PC-3 (cell line): Measurements from ENCODE around the gene PHF2. TPM values are rescaled to one million over a fixed set of nuclear protein-coding genes. Genes with fewer than 3 reads are reported as not detected.

Experiments
- ATAC-seq: fragments of 200-7000 bp; cut with Tn5 transposase; 2 replicates; pipeline ENCODE4 v1.9.1; 2020; ENCODE audit warnings: mild to moderate bottlenecking, moderate library complexity
- BruUV-seq: library from RNA; stranded (reverse); fragments of 400-500 nt; replicated peaks from 2 replicates; lab custom pipeline; 2021; lab: Mats Ljungman, UMichigan
- CTCF ChIA-PET: fragments of 300-600 bp; sonication (Branson Sonifier 250); formaldehyde crosslinking; loops from one replicate; lab custom pipeline; 2022; ENCODE audit warnings: antibody characterized with exemption; lab: Charles Lee
- POLR2A ChIA-PET: fragments of 300-600 bp; sonication (Branson Sonifier 250); formaldehyde crosslinking; loops from one replicate; lab custom pipeline; 2022; ENCODE audit warnings: antibody characterized with exemption; ENCODE audit not compliant: unreplicated experiment; lab: Charles Lee
- DNase-seq: peaks from one replicate; pipeline ENCODE4 v3.0.0-alpha.2; 2015
- H2AFZ ChIP-seq: fragments of 300-600 bp; sonication (generic); 2 replicates; pipeline ENCODE4 v1.6.0; 2016; ENCODE audit warnings: antibody characterized with exemption, low read length
- H3F3A ChIP-seq: fragments of 300-600 bp; sonication (generic); one replicate; pipeline ENCODE4 v1.6.0; 2017; ENCODE audit warnings: antibody characterized with exemption, low read length, control low read depth, mild to moderate bottlenecking; ENCODE audit not compliant: unreplicated experiment
- H3K27ac ChIP-seq: fragments of 300-600 bp; sonication (generic); 2 replicates; pipeline ENCODE4 v1.5.1; 2016; ENCODE audit warnings: mild to moderate bottlenecking, low read length
- H3K27me3 ChIP-seq: fragments of 300-600 bp; sonication (generic); 2 replicates; pipeline ENCODE4 v1.6.1; 2016; ENCODE audit warnings: low read length, mixed read lengths
- H3K36me3 ChIP-seq: fragments of 300-600 bp; sonication (generic); 2 replicates; pipeline ENCODE4 v1.6.1; 2016; ENCODE audit warnings: low read depth, mixed run types, low read length, mixed read lengths
- H3K4me1 ChIP-seq: fragments of 300-600 bp; sonication (generic); 2 replicates; pipeline ENCODE4 v1.5.1; 2016; ENCODE audit warnings: low read length; ENCODE audit not compliant: insufficient read depth
- H3K4me2 ChIP-seq: fragments of 300-600 bp; sonication (generic); 2 replicates; pipeline ENCODE4 v1.6.0; 2016; ENCODE audit warnings: low read length
- H3K4me3 ChIP-seq: fragments of 300-600 bp; sonication (generic); 2 replicates; pipeline ENCODE4 v1.5.1; 2016; ENCODE audit warnings: mild to moderate bottlenecking, low read length, mixed read lengths
- H3K79me2 ChIP-seq: fragments of 300-600 bp; sonication (generic); 2 replicates; pipeline ENCODE4 v1.6.1; 2017; ENCODE audit warnings: low read length, mixed read lengths
- H3K9ac ChIP-seq: fragments of 300-600 bp; sonication (generic); 2 replicates; pipeline ENCODE4 v1.6.0; 2016; ENCODE audit warnings: mild to moderate bottlenecking, low read length
- H3K9me2 ChIP-seq: fragments of 300-600 bp; sonication (generic); replicated peaks from 2 replicates; pipeline ENCODE4 v1.6.1; 2016; ENCODE audit warnings: mixed run types, low read length, mixed read lengths
- H3K9me3 ChIP-seq: fragments of 300-600 bp; sonication (generic); 2 replicates; pipeline ENCODE4 v1.6.1; 2016; ENCODE audit warnings: low read length, mixed read lengths
- H4K20me1 ChIP-seq: fragments of 300-600 bp; sonication (generic); 2 replicates; pipeline ENCODE4 v1.6.1; 2016; ENCODE audit warnings: low read length, mixed read lengths
- EZH2 ChIP-seq: fragments of 300-600 bp; sonication (generic); IDR thresholded peaks from one replicate; pipeline ENCODE4 v1.6.1; 2017; ENCODE audit warnings: antibody characterized with exemption, mild to moderate bottlenecking, low read length; ENCODE audit not compliant: unreplicated experiment
- EZH2phosphoT487 ChIP-seq: fragments of 300-600 bp; sonication (generic); IDR thresholded peaks from 2 replicates; pipeline ENCODE4 v1.6.1; 2018; ENCODE audit warnings: mild to moderate bottlenecking, antibody characterized with exemption, low read length, borderline replicate concordance
- intact Hi-C: fragments of 100-400 bp; cut with micrococcal nuclease; formaldehyde crosslinking; loops from 2 replicates; pipeline ENCODE4 v1.9.0; 2023
- total RNA-seq: library from RNA; depleted of rRNA; stranded (reverse); fragments of >200 nt; gene quantifications from 2 replicates; pipeline ENCODE4 v1.2.3, GENCODE V29; 2014
- TF ChIP-seq, protein P1 (sequence below): fragments of 300-600 bp; sonication (generic); conservative IDR thresholded peaks from 2 replicates; pipeline ENCODE4 v1.5.1; 2017; ENCODE audit warnings: antibody characterized with exemption, low read depth, mild to moderate bottlenecking, low read length

The PHF2 gene
- total RNA-seq, 1 experiment from 2014 or later = 10.6 TPM

DNA sequence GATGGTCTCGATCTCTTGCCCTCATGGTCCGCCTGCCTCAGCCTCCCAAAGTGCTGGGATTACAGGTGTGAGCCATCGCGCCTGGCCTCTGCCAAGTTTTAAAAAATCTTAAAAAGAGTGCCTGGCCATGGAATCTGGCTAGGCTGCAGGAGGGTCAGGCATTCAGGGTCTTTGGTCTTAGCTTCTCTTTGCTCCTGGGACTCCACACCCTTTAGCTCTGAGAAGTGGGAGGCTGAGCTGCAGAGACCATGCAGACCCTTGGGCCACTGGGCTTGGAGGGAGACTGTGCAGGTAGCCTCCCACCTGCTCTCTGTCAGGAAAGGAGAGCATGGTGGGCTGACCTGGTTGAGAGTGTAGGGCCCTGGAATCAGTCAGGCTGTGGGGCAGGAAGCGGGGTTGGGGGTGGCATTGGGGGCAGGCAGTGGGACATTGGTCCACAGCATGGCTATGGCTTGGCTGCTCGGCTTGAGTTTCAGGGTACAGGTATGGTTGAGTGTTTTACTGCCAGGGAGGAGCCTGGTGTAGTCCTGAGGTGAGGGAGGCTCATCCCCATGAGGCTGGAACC, 20.8 kb downstream of the PHF2 start:
- DNase-seq (no peak), ATAC-seq (no peak)
- BruUV-seq = no TSS peak
- TF ChIP-seq EZH2 = no peak
- intact Hi-C loops = no loop called here
- Histone ChIP-seq H3K9me3 (no peaks in the 10 kb centered on the region), H3K4me2 (no peak overlapping the region), H3K9me2 (no peaks in the 10 kb centered on the region), H4K20me1 (no peaks in the 10 kb centered on the region), H3K79me2 (0 out of 2 replicates have a peak, but pooled peaks cover 3% of the 10 kb centered on the region), H3K9ac (no peak overlapping the region), H2AFZ (no peak overlapping the region), H3K36me3 (no peaks in the 10 kb centered on the region), H3K4me1 (no peaks in the 10 kb centered on the region), H3F3A (no peaks in the 10 kb centered on the region), H3K4me3 (no peak overlapping the region), H3K27me3 (no peaks in the 10 kb centered on the region), H3K27ac (no peak overlapping the region)
- ChIA-PET POLR2A (no interaction called here), CTCF (no interaction called here)

DNA sequence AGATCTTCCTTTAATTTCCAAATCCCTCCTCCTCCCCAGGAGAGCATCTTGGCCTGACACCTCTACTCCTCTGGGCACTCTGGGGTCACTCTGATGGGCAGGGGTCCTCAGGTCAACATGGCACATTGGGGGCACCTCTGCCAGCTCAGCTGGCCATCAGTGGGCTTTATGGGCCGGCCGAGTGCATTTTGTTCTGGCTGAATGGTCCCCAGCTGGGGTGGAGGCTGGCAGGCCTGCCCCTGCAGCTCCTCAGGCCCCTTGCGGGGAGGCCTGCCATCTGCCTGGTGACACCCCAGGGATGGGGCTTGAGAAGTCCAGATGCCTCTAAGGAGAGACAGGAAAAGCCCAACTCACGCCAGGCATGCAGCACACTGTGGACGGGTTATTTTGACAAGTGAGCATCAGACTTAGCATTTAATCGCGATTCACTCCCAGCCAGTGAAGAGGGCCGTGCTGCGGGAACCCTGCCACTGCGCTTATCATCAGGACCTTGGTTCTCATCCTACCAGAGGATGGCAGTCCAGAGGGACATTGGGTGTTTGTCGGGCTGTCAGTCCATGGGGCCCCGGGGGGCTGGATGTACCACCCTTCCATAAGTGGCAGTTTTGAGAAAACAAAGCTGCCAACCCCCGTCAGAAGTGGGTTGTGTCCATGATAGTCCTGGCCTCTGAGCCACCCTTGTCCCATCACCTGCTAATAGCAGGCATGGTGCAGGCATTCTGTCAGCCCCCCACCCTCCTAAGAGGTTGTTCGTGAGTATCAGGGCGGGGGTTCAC, 21.7 kb downstream of the PHF2 start:
- no peak overlapping the region for H3K9ac ChIP-seq

DNA sequence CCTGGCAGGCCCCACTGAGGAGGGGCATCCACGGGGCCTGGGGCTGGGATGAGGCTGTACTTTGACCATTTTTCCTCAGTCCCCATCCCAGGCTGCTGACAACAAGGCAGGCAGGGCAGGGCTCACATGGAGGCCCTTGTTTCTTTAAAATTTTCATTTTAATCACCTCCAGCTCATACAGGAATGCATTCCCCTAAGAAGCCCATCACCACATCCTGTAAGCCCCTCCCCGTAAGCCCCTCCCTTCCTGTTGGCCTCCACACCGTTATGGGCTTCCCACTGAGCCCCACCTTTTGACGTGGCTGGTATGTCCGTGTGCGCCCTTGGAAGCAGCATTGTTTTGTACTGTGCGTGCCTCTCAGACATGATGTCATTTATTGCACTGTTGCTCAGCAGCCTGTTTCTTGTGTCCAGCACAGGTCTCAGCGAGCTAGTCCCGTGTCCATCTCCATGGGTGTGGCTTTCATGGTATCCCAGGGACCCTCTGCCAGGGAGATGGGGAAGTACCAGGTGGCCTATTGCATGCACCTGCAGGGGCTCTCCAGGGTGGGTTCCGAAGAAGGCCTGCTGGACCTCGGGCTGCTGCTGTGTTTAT, 22.4 kb downstream of the PHF2 start:
- Histone ChIP-seq H4K20me1 (no peaks in the 10 kb centered on the region), H3K4me1 (no peaks in the 10 kb centered on the region), H3K9me3 (no peaks in the 10 kb centered on the region), H3K79me2 (0 out of 2 replicates have a peak, but pooled peaks cover 3% of the 10 kb centered on the region), H3K27me3 (no peaks in the 10 kb centered on the region), H2AFZ (no peak overlapping the region), H3K27ac (no peak overlapping the region), H3K9ac (no peak overlapping the region), H3K36me3 (no peaks in the 10 kb centered on the region), H3K9me2 (no peaks in the 10 kb centered on the region), H3F3A (no peaks in the 10 kb centered on the region), H3K4me3 (no peak overlapping the region), H3K4me2 (no peak overlapping the region)
- TF ChIP-seq EZH2phosphoT487 (no peak), EZH2 (no peak)
- TF ChIP-seq, protein P1, sequence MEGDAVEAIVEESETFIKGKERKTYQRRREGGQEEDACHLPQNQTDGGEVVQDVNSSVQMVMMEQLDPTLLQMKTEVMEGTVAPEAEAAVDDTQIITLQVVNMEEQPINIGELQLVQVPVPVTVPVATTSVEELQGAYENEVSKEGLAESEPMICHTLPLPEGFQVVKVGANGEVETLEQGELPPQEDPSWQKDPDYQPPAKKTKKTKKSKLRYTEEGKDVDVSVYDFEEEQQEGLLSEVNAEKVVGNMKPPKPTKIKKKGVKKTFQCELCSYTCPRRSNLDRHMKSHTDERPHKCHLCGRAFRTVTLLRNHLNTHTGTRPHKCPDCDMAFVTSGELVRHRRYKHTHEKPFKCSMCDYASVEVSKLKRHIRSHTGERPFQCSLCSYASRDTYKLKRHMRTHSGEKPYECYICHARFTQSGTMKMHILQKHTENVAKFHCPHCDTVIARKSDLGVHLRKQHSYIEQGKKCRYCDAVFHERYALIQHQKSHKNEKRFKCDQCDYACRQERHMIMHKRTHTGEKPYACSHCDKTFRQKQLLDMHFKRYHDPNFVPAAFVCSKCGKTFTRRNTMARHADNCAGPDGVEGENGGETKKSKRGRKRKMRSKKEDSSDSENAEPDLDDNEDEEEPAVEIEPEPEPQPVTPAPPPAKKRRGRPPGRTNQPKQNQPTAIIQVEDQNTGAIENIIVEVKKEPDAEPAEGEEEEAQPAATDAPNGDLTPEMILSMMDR = no peak
- no TSS peak for BruUV-seq
- ChIA-PET CTCF (no interaction called here), POLR2A (no interaction called here)
- peak; percentile 18; the same call in 1 of the 2 replicates for ATAC-seq
- no peak for DNase-seq
- intact Hi-C loops = no loop called here

More for the DNA sequence above, 21.7 kb downstream of the PHF2 start:
- Histone ChIP-seq H3F3A (no peaks in the 10 kb centered on the region), H3K9me3 (no peaks in the 10 kb centered on the region), H3K27me3 (no peaks in the 10 kb centered on the region), H3K36me3 (no peaks in the 10 kb centered on the region), H3K79me2 (0 out of 2 replicates have a peak, but pooled peaks cover 3% of the 10 kb centered on the region), H2AFZ (no peak overlapping the region), H3K27ac (no peak overlapping the region), H3K4me3 (no peak overlapping the region), H3K9me2 (no peaks in the 10 kb centered on the region), H3K4me2 (no peak overlapping the region), H4K20me1 (no peaks in the 10 kb centered on the region), H3K4me1 (no peaks in the 10 kb centered on the region)
- DNase-seq (no peak), ATAC-seq (no peak)
- BruUV-seq = no TSS peak
- intact Hi-C loops = no loop called here
- ChIA-PET POLR2A (no interaction called here), CTCF (no interaction called here)
- TF ChIP-seq EZH2 = no peak
- TF ChIP-seq, protein P1 = no peak
- TF ChIP-seq EZH2phosphoT487 = no peak
